Sigmoid colon (tissue), 7 donors: ENCODE data around the gene ZFAND2B. TPM values are rescaled to one million over a fixed set of nuclear protein-coding genes. Genes with fewer than 3 reads are reported as not detected.

Source experiments
- polyA plus RNA-seq, 3 donors: library from polyadenylated mRNA; stranded (reverse); fragments of 200-250 nt; gene quantifications; one replicate each; pipeline ENCODE4 v1.2.3, GENCODE V29; 2013
- total RNA-seq, 4 donors: library from RNA; depleted of rRNA; stranded (reverse); fragments of >200 nt; gene quantifications; one replicate each; pipeline ENCODE4 v1.1.0, GENCODE V29; 2016
- donor health status: healthy with polysubstance abuse.
- donor health status: Bipolar disorder and iron deficiency.
- donor health status: healthy.

Gene ZFAND2B
- total and polyA plus RNA-seq, 7 donors: 26.9 to 103 (median 52.4) TPM

Other genes starting within 250 kb of the ZFAND2B start
- under 1 TPM in 2 of 4 donors, not detected in 2; 0.14 to 0.36 TPM for gene CDK5R2, start 247.1 kb upstream of the ZFAND2B start, total RNA-seq
- gene CDK5R2, start 247.1 kb upstream of the ZFAND2B start, polyA plus RNA-seq: under 1 TPM in 1 of 3 donors, not detected in 2; 0.48 TPM
- gene FEV, start 221.6 kb upstream of the ZFAND2B start, total RNA-seq: under 1 TPM in 1 of 4 donors, not detected in 3; 0.71 TPM
- gene FEV, start 221.6 kb upstream of the ZFAND2B start, polyA plus RNA-seq: 1 to 10 TPM in 1 of 3 donors, under 1 TPM in 1, not detected in 1; 0.77 to 6.0 TPM
- not detected for gene CRYBA2, start 213.4 kb upstream of the ZFAND2B start, total RNA-seq
- gene CRYBA2, start 213.4 kb upstream of the ZFAND2B start, polyA plus RNA-seq: 10 to 100 TPM in 1 of 3 donors, 1 to 10 TPM in 2; 1.4 to 10.8 (median 5.5) TPM
- gene CFAP65, start 165.3 kb upstream of the ZFAND2B start, total RNA-seq: not detected
- under 1 TPM; under 0.01 to 0.10 (median under 0.01) TPM for gene CFAP65, start 165.3 kb upstream of the ZFAND2B start, polyA plus RNA-seq
- gene IHH, start 145.9 kb upstream of the ZFAND2B start, total RNA-seq: not detected
- gene IHH, start 145.9 kb upstream of the ZFAND2B start, polyA plus RNA-seq: 10 to 100 TPM; 12.9 to 36.1 (median 21.6) TPM
- 10 to 100 TPM; 15.1 to 22.5 (median 18.4) TPM for gene NHEJ1, start 46.0 kb upstream of the ZFAND2B start, total RNA-seq
- 10 to 100 TPM; 23.6 to 60.1 (median 50.2) TPM for gene NHEJ1, start 46.0 kb upstream of the ZFAND2B start, polyA plus RNA-seq
- gene SLC23A3, start 36.8 kb upstream of the ZFAND2B start, total RNA-seq: 1 to 10 TPM in 1 of 4 donors, under 1 TPM in 3; 0.14 to 3.9 (median 0.67) TPM
- 1 to 10 TPM in 2 of 3 donors, under 1 TPM in 1; 0.60 to 6.5 (median 1.6) TPM for gene SLC23A3, start 36.8 kb upstream of the ZFAND2B start, polyA plus RNA-seq
- 10 to 100 TPM; 24.1 to 38.5 (median 34.1) TPM for gene CNPPD1, start 29.9 kb upstream of the ZFAND2B start, total RNA-seq
- 10 to 100 TPM; 53.5 to 79.5 (median 59.4) TPM for gene CNPPD1, start 29.9 kb upstream of the ZFAND2B start, polyA plus RNA-seq
- 10 to 100 TPM; 37.3 to 48.2 (median 43.2) TPM for gene RETREG2, start 28.5 kb upstream of the ZFAND2B start, total RNA-seq
- gene RETREG2, start 28.5 kb upstream of the ZFAND2B start, polyA plus RNA-seq: 10 to 100 TPM; 36.6 to 81.3 (median 43.5) TPM
- gene ABCB6, start 12.2 kb downstream of the ZFAND2B start, total RNA-seq: 10 to 100 TPM; 11.8 to 23.0 (median 16.1) TPM
- 10 to 100 TPM in 1 of 3 donors, 1 to 10 TPM in 1, not detected in 1; 4.8 to 39.3 TPM for gene ABCB6, start 12.2 kb downstream of the ZFAND2B start, polyA plus RNA-seq
- gene ATG9A, start 22.9 kb downstream of the ZFAND2B start, total RNA-seq: 10 to 100 TPM; 28.8 to 32.0 (median 29.8) TPM
- 10 to 100 TPM in 2 of 3 donors, 1 to 10 TPM in 1; 7.6 to 40.6 (median 10.2) TPM for gene ATG9A, start 22.9 kb downstream of the ZFAND2B start, polyA plus RNA-seq
- 10 to 100 TPM; 28.1 to 52.6 (median 41.1) TPM for gene ANKZF1, start 23.0 kb downstream of the ZFAND2B start, total RNA-seq
- gene ANKZF1, start 23.0 kb downstream of the ZFAND2B start, polyA plus RNA-seq: 10 to 100 TPM in 1 of 3 donors, 1 to 10 TPM in 2; 9.0 to 36.9 (median 9.7) TPM
- gene GLB1L, start 38.7 kb downstream of the ZFAND2B start, total RNA-seq: 10 to 100 TPM in 1 of 4 donors, 1 to 10 TPM in 3; 6.9 to 26.0 (median 8.2) TPM
- 1 to 10 TPM; 2.1 to 4.3 (median 3.6) TPM for gene GLB1L, start 38.7 kb downstream of the ZFAND2B start, polyA plus RNA-seq
- gene STK16, start 38.7 kb downstream of the ZFAND2B start, total RNA-seq: 10 to 100 TPM; 12.2 to 19.9 (median 18.2) TPM
- gene STK16, start 38.7 kb downstream of the ZFAND2B start, polyA plus RNA-seq: 10 to 100 TPM; 45.3 to 61.7 (median 57.1) TPM
- not detected for gene TUBA4B, start 46.5 kb downstream of the ZFAND2B start, total RNA-seq
- not detected for gene TUBA4B, start 46.5 kb downstream of the ZFAND2B start, polyA plus RNA-seq
- gene TUBA4A, start 47.1 kb downstream of the ZFAND2B start, total RNA-seq: 100 to 1,000 TPM in 1 of 4 donors, 10 to 100 TPM in 3; 47.1 to 109 (median 55.0) TPM
- gene TUBA4A, start 47.1 kb downstream of the ZFAND2B start, polyA plus RNA-seq: 10 to 100 TPM; 74.4 to 95.4 (median 76.9) TPM
- 10 to 100 TPM; 27.4 to 42.1 (median 40.0) TPM for gene DNAJB2, start 72.6 kb downstream of the ZFAND2B start, total RNA-seq
- 10 to 100 TPM; 56.4 to 73.9 (median 67.3) TPM for gene DNAJB2, start 72.6 kb downstream of the ZFAND2B start, polyA plus RNA-seq
- 1 to 10 TPM; 1.2 to 8.8 (median 7.9) TPM for gene PTPRN, start 102.6 kb downstream of the ZFAND2B start, total RNA-seq
- 1 to 10 TPM in 1 of 3 donors, not detected in 2; 3.6 TPM for gene PTPRN, start 102.6 kb downstream of the ZFAND2B start, polyA plus RNA-seq
- gene RESP18, start 126.0 kb downstream of the ZFAND2B start, total RNA-seq: not detected
- gene RESP18, start 126.0 kb downstream of the ZFAND2B start, polyA plus RNA-seq: not detected
- gene DNPEP, start 181.1 kb downstream of the ZFAND2B start, total RNA-seq: 10 to 100 TPM; 43.2 to 62.8 (median 53.1) TPM
- gene DNPEP, start 181.1 kb downstream of the ZFAND2B start, polyA plus RNA-seq: 100 to 1,000 TPM; 108 to 137 (median 132) TPM
- over 10,000 TPM in 3 of 4 donors, 1,000 to 10,000 TPM in 1; 7,366 to 30,562 (median 13,340) TPM for gene DES, start 211.6 kb downstream of the ZFAND2B start, total RNA-seq
- 100 to 1,000 TPM in 2 of 3 donors, 10 to 100 TPM in 1; 35.1 to 264 (median 162) TPM for gene DES, start 211.6 kb downstream of the ZFAND2B start, polyA plus RNA-seq
- gene SPEG, start 228.1 kb downstream of the ZFAND2B start, total RNA-seq: 100 to 1,000 TPM; 123 to 321 (median 194) TPM
- gene SPEG, start 228.1 kb downstream of the ZFAND2B start, polyA plus RNA-seq: 10 to 100 TPM in 2 of 3 donors, 1 to 10 TPM in 1; 6.0 to 25.4 (median 13.4) TPM